Spleen (tissue), 7 donors: ENCODE measurements around the gene SPRY2.

Source experiments
- CTCF ChIP-seq, 11 experiments: fragments of 200-600 bp in 7 of 11; fragments of 450-650 bp in 4 of 11; sonication (generic) in 4 of 11; IDR thresholded peaks in 8 of 11; conservative IDR thresholded peaks in 3 of 11; 1 replicate in 7 of 11; 2 replicates in 4 of 11; pipeline versions ENCODE4 v1.4.0 to v1.8.0; 2016 to 2021; ENCODE audit warnings: antibody characterized with exemption in 11 of 11, inconsistent platforms in 4 of 11, mild to moderate bottlenecking in 1 of 11
- POLR2A ChIP-seq, 3 donors: fragments of 450-650 bp; IDR thresholded peaks; one replicate each; pipeline ENCODE4 v1.5.1; 2017; ENCODE audit warnings: antibody characterized with exemption in 3 of 3, mild to moderate bottlenecking in 1 of 3
- donor health status: DM: no; HTN: no; CAD: no; lungs with moderate emphysema.
- donor health status: DM: no; HTN: no; CAD: no.
- donor health status: DM: no; HTN: no; CAD: no.

- TF ChIP-seq CTCF (IDR thresholded peaks at IDR 0.05 in 8 of 11, conservative IDR thresholded peaks at IDR 0.05 in 3 of 11) (no peak), POLR2A (IDR thresholded peaks at IDR 0.05) (no peak)
Measured at GRCh38 chr13:80303225-80303811, 37.6 kb downstream of the SPRY2 start.
